Measurements from ENCODE around the gene NDUFB7.
A peak's percentile ranks its signal among the peaks of the same experiment; 100 is the strongest.
"Not testable (repeated sequence)": the region's sequence is repeated elsewhere in the genome, so short reads cannot be mapped to it uniquely, and the experiment has no call there.

NDUFB7 gene

DNA sequence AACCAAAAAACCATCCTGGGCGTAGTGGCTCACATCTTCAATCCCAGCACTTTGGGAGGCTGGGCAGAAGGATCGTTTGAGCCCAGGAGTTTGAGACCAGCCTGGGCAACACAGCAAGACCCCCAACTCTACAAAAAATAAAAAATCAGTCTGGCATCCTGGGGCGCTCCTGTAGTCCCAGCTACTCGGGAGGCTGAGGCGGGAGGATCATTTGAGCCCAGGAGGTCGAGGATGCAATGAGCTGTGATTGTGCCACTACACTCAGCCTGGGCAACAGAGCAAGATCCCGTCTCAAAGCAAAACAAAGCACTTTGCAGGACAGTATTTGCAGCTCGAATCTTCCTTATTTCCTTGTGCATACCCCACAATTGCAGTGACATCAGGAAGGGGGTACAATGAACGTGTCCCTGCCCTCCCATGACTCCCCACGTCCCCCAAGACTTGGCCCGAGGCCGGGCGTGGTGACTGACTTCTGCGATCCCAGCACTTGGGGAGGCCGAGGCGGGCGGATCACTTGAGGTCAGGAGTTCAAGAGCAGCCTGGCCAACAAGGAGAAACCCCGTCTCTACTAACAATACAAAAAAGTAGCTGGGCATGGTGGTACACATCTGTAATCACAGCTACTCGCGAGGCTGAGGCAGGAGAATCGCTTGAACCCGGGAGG lies 870 bp downstream of the NDUFB7 start:
- no peak for DNase-seq

DNA sequence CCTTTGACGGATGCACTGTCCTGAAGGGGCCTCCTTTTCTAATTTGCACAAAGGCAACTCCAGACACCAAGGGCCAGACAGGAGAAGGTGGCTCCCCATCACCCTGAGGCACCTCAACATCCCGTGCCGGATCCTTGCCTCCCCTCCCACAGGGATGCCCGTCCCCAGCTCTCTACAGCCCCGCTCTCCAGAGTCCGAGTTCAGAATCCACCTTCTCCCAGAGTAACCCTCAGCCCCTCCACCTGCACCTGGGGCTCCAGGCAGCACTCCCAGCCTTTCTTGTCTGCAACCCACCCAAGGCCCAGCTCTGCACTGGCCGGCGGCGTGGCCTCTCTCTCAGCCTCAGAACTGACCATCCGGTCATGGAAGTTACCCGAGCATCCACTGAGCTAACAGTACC lies 4.8 kb downstream of the NDUFB7 start:
- no peak for DNase-seq

DNA sequence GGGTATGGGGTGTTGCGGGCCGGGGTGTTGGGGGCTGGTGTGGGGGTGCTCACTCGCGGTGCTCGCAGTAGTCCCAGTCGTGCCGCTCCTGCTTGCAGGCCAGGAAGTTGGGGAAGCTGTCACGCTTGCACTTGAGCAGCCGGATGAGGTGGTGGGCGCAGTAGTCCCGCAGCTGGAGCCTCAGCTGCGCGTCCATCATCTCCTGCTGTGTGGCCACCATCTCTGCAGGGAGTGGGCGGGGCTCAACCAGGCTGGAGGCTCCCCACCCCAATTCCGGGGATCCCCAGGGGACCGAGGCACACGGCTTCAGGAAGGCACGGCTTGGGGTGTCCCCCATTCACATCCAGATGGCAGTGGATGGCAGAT lies 5.2 kb downstream of the NDUFB7 start:
- no peak for DNase-seq

DNA sequence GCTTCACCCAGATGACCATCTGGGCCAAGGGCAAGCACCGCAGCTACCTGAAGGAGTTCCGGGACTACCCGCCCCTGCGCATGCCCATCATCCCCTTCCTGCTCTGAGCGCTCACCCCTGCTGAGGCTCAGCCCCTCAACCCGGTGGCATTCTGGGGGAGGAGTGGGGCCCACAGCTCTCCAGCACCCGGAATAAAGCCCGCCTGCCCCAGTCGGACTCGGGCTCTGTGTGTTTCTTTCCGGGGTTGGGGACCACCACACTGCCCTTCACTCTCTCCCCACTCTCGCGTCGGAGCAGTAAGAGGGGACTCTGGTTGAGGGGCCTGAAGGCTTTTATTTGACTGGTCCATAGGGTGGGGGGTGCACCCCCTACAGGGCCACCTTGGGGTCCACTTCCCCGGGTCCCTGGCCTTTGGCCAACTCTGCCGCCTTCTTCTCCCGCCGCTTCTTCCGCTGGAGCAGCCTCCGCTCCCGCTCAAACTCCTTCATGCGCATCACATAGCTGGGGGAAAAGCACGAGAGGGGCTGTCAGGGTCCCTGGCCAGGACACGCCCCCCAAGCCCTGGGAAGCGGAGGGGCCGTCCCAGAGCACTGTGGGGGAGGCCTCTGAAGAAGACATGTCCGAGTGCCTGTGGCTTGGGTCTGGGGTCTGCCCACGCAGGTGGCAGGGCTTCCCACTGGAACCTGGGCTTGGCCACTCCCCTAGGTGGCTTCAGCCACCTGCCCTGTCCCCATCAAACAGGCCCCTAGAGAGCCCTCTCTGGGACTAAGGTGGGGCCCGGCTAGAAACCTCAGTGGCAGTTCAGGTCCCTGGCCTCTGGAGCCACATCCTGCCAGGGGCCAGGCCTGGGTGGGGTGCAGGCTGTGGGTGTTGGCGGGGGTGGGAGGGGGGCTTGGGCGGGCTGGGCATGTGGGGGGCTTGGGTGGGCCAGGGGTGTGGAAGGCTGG lies 5.8 kb downstream of the NDUFB7 start:
- DNase-seq = no peak

DNA sequence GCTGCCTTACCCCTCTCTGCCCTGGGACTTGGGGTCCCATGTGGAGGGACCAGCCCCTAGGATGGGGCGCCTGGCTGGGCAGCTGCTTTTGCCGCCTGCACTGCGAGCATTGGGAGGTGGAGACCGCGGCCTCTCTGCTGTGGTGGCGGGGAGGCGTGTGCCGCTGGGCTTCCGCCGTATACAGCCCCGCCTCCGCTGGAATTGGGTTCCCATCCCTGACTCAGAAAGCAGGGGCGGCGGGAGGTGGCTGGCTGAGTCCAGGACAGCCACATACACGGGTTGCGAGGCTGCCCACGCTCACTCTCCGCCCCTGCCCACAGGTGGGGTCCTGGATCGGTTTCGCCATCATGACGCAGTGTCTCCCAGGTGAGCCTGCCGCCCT lies 6.6 kb downstream of the NDUFB7 start:
- no peak for DNase-seq

DNA sequence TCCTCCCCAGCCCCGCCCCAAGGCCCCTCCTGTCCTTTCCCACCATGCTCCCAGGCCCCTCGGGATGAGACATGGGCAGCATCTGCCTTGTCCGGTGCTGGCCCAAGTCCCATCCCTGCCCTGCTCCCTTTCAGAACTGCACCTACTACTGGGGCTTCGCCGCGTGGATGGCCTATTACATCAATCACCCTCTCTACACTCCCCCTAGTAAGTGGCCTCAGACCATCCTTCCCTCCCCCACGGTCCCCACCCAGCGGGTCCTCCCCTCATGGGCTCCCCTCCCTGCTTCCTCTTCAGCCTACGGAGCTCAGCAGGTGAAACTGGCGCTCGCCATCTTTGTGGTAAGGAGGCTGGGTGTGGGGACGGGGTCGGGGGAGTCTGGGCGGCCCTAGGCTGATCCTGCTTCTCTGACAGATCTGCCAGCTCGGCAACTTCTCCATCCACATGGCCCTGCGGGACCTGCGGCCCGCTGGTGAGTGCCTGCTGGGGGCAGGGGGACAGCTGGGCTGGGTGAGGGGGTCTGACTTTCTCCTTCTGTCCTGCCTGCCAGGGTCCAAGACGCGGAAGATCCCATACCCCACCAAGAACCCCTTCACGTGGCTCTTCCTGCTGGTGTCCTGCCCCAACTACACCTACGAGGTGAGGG lies 7.1 kb downstream of the NDUFB7 start:
- not testable (repeated sequence) for DNase-seq

- DNase-seq = peak; percentile 12 to 52 (median 24)
These were observed 7.7 kb downstream of the NDUFB7 start for GRCh38 chr19:14563989-14564651.

DNA sequence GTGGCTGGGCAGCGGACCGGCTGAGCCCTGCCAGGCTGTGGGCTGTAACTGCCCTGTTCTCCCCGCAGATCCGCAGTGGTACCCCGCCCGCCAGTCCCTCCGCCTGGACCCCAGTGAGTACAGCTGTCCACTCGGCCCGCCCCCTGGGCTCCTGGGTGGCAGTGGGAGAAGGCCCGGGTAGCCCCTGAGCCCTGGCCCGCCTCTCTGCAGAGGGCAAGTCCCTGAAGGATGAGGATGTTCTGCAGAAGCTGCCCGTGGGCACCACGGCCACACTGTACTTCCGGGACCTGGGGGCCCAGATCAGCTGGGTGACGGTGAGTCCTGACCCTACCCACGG lies 8.3 kb downstream of the NDUFB7 start:
- no peak for DNase-seq

DNA sequence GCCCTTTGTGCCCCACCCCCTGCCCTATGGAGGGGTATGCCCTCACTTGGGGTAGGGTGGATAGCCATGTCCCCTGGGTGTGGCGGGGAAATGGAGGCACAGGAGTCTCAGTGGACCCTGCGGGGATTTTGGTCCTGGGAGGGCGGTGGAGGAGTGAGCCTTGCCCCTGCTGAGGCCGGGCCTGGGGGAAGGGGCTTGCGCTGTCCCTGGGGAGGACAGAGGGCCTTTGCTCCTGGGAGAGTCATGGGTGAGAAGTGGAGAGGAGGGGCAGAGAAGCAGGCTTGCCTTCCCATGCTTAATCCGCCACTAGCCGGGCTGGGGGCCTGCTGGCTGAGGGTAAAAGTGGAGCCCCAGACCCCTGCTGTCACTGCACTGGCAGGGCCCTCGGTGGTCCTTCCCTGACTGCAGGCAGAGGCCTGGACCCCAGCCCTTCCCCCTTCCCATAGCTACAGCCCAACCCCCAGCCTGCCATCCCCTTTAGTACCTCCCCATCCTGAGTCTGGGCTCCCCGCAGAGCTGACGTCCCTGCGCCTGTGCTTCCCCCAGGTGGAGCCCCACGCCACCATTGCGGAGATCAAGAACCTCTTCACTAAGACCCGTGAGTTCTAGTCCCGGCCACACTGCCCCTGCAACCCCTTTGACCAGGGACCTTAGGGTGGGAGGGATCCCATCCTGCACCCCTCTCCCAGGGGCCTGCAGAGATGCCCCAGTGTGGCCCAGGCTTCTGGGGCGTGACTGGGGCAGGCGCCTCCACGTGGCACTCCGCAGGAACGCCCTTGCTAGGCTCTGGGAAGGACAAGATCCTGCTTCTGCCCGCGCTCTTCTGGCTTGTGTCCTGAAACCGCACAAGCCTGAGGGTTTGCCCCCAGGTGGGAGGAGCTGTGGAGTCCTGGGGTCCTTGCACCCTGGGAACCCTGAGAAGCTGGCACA lies 8.9 kb downstream of the NDUFB7 start:
- DNase-seq = no peak

GRCh38 chr19:14561847-14562351 lies 10.0 kb downstream of the NDUFB7 start:
- DNase-seq = no peak

- DNase-seq = no peak
These were observed 10.6 kb downstream of the NDUFB7 start for GRCh38 chr19:14561249-14561648.

DNA sequence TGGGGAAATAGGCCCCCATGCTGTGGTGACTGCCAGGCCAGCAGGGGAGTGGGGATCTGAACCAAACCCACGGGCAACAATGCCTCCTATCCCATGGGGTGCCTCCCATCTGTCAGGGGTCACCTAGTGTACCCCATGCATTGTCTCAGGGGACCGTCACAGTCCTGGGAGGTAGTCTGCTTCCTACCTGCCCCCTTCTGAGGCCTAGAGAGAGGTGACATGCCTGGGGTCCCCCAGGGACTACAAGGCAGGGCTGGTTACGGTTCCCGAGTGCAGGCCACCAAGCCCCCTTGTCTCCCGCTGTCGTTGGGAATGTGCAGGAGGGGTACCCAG lies 11.1 kb downstream of the NDUFB7 start:
- DNase-seq = no peak

DNA sequence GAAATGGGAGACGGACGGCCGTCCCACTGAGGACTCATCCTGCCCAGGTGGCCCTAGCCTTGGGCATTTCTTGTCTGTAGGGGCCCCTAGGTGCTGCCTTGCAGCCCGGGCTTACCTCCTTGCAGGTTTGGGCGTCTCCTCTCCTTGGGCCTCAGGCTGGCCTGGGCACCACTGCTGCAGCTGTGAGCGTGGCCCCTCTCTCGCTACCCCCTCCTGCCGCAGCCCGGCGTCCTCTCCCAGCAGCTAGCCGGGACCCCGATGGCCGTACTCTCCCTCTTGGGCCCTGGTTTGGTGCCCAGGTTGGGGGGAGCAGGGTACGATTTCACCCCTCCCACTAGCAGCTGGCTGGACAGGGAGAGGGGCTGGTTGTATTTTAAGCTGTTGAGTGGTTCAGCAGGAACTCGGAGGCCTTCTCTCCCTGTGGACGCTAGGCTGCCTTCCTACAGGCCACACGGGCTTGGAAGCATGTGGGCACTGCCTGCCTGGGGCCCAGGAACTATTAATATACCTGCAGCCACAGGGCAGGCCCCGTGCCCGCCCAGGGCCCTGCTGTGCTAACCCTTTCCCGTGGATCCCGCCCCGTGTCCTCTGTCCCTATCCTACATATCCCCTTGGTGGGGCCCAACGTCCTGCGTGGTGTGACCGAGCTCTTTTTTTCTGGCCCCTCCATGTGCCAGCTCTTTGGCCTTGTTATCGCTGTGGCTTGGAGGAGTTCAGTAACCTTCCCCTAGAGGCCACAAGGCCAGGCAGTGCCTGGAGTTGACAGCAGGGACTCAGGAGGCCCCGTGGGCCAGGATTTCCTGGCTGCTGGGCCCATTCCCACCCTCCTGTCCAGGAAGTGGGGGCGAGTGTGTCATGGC lies 11.7 kb downstream of the NDUFB7 start:
- DNase-seq = no peak

DNA sequence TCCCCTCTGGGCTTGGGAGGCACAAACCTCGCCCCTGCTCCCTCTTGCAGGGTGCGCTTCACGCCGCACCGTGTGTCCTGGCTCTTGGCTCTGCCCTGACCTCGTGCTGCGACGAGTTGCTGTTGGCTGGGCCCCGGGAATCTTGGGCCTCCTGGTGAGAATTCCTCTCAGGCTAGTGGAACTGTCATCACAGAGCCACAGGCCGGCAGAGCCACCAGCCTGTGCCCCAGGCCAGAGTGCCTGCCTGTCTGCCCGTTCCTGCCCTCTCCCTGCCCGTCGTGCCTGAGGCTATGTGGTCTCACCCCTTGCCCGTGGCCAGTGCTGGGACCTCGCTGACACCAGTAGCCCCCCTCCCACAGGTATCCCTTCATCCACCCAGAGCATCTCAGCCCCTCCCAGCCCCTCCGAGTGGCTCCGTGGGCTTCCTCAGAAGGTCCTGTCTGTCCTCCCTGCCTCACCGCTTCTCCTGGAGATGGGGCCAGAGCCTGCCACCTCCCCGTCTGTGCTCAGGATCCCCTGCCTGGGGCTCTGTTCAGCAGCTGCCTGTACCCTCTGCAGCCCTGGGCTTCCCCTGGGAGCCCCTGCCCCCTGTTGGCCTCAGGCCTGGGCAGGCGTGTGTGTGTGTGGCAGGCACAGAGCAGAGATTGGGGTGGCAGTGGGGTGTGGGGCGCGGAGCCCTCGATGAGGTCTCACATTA lies 13.3 kb downstream of the NDUFB7 start:
- DNase-seq = no peak

DNA sequence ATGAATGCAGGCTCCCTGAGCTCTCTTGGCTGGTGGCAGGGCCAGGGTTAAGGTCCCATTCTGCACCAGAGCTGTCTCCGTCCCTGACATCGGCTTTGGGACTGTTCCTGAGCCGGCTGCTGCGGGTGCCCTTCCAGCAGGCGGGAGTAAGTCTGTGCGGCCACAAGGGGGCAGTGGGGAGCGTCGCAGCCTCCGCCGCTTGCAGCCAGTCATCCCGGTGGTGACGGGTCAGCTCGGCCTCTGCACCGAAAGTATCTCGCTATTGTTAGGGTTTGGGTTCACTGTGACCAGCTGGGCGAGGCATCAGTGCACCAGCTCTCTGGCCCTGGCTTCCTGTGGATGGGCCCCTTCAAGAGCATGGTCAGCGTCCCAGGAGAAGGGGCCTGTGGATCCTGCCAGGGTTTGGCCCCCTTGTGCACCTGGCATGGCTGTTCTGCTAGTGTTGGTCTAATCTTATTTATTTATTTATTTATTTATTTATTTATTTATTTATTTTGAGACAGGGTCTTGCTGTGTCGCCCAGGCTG lies 15.1 kb downstream of the NDUFB7 start:
- DNase-seq = peak; percentile 86 to 94 (median 91)

GRCh38 chr19:14555918-14556661 lies 15.8 kb downstream of the NDUFB7 start:
- DNase-seq = no peak

DNA sequence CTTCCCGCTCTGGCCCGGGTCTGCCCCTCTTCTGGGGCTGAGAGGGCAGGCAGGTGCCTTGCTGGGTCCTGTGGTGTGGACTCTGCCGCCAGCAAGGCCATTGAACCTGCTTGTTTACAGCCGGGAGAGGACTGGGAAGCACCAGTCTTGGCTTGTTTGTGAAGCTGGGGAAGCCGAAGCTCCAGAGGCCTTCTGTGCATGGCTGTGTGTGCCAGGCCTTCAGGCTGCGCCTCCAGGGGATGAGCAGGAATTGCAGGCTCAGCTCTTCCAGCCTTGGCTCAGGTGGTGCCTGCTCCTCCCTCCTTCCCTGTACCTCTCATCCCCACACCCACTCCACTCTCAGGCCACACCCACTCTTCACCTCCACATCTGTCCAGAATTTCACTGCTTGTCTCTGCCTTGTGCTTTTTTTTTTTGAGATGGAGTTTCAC lies 17.5 kb downstream of the NDUFB7 start:
- no peak for DNase-seq

DNA sequence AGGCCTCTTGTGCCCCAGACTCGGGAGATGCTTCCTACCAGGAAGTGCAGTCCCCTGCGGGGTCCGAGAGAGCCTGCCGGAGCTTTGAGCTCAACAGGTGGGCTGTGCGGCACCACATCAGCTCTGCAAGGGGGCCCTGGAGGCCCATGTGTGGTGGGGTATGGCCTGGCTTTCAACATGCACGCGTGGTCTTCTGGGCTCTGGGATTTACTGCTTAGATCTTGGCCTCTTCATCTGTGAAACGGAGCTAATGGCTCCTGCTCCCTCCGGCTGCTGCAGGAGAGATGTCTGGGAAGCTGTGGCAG lies 18.0 kb downstream of the NDUFB7 start:
- DNase-seq = no peak
